AG09319 (cell line): ENCODE results near the gene CDH15.

ENCODE experiments used
- DNase-seq: peaks from one replicate; pipeline ENCODE4 v3.0.0-alpha.2; 2010; ENCODE audit warnings: low read depth; ENCODE audit errors: extremely low read depth
- CTCF ChIP-seq: IDR thresholded peaks from 2 replicates; pipeline ENCODE4 v1.5.1; 2011; ENCODE audit warnings: low read depth, mild to moderate bottlenecking, inconsistent platforms, low read length, moderate library complexity

The CDH15 gene

GRCh38 chr16:89171216-89172170, at the start of gene CDH15:
CDH15 (plus strand) TSS chr16:89171748; CDS start chr16:89171832, 84 bp downstream.
- no peak for TF ChIP-seq CTCF
- DNase-seq = peak; percentile 44

GRCh38 chr16:89122322-89122851, 49.2 kb upstream of the CDH15 start:
- DNase-seq = no peak
- no peak for TF ChIP-seq CTCF

- no peak for TF ChIP-seq CTCF
- no peak for DNase-seq
Observed at GRCh38 chr16:89123001-89123830, 48.3 kb upstream of the CDH15 start.

GRCh38 chr16:89123831-89124100, 47.8 kb upstream of the CDH15 start:
- no peak for DNase-seq
- TF ChIP-seq CTCF = no peak

GRCh38 chr16:89129378-89129777, 42.2 kb upstream of the CDH15 start:
- no peak for TF ChIP-seq CTCF
- no peak for DNase-seq

- no peak for DNase-seq
- no peak for TF ChIP-seq CTCF
Observed at GRCh38 chr16:89130448-89130847, 41.1 kb upstream of the CDH15 start.

- no peak for TF ChIP-seq CTCF
- no peak for DNase-seq
Observed at GRCh38 chr16:89131783-89132182, 39.8 kb upstream of the CDH15 start.
